ENCODE results near the gene CDKN2A. TPM values are rescaled to one million over a fixed set of nuclear protein-coding genes. Genes with fewer than 3 reads are reported as not detected.

The CDKN2A gene
- 4.2 and 6.3 TPM in 2 replicates for total RNA-seq

- peak in 1 of 2 donors; percentile 70 for DNase-seq (ENCODE audit: low read depth in 2 of 2)
These were observed at the start of gene CDKN2A for GRCh38 chr9:21993893-21994555. Gene CDKN2A, minus strand, starts transcription at chr9:21994392.

DNA sequence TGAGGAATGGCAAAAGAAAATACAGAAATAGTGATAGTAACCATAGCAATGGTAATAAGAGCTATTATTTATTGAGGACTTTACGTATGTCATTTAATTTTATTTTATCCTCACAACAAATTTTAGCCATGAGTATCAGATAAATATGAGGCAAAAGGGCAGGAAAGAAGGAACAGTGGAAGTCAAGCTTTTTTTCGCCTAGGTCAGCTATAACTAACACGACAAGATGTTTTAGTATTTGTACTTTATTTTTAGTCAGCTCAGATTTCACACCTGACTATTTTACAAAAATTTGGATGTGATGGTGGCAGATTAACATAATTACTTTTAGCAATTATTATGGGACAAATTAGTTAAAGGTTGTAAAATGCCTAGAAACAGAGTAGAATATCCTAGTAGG lies 49.7 kb upstream of the CDKN2A start:
- no peak for DNase-seq (ENCODE audit: low read depth in 2 of 2)

- no peak for DNase-seq (ENCODE audit: low read depth in 2 of 2)
These were observed 47.6 kb upstream of the CDKN2A start for GRCh38 chr9:22041775-22042174.

GRCh38 chr9:22041344-22041743 lies 47.2 kb upstream of the CDKN2A start:
- DNase-seq (ENCODE audit: low read depth in 2 of 2) = no peak

GRCh38 chr9:22040760-22041159 lies 46.6 kb upstream of the CDKN2A start:
- DNase-seq (ENCODE audit: low read depth in 2 of 2) = no peak

DNA sequence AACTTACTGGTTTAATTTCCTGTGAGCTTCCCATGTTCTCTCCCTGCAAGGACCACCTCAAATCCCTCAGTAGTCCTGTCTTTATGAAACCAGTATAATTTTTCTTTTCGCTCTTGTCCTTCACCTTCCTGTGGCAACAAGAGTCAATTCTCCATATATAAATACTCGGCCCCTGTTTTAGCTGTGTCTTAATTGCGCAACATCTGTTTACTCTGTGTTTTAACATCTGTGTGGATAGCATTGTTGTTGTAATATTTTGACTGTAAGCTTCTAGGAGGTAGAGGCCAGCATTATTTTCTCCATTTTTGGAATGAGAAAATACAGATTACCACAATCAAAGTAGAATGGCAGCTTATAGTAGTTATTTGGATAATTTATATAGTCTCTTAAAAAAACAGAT lies 45.1 kb upstream of the CDKN2A start:
- no peak for DNase-seq (ENCODE audit: low read depth in 2 of 2)

GRCh38 chr9:22037954-22038690 lies 43.9 kb upstream of the CDKN2A start:
- DNase-seq (ENCODE audit: low read depth in 2 of 2) = peak; percentile 29 to 56

GRCh38 chr9:22036866-22037626 lies 42.9 kb upstream of the CDKN2A start:
- no peak for DNase-seq (ENCODE audit: low read depth in 2 of 2)

DNA sequence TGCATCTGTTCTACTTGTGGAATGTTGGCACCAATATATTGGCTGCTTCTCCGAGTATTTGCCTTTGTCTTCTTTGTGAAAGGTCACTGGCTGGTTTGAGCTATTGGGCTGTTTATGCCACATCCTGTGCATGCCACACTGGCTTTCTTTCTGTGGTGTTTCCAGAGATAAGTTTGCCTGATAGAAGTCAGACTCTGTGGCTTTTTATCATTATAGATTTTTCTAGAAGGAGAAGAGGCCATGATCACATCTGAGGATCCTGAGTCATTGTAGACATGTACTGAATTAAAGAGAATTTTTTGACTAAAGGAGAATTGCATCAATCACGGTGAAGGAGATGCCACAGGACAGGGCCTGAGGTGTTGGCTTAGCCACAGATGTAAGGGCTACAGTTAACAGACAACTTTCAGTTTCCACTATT lies 41.4 kb upstream of the CDKN2A start:
- DNase-seq (ENCODE audit: low read depth in 2 of 2) = no peak

- no peak for DNase-seq (ENCODE audit: low read depth in 2 of 2)
These were observed 38.9 kb upstream of the CDKN2A start for GRCh38 chr9:22033012-22033630.

DNA sequence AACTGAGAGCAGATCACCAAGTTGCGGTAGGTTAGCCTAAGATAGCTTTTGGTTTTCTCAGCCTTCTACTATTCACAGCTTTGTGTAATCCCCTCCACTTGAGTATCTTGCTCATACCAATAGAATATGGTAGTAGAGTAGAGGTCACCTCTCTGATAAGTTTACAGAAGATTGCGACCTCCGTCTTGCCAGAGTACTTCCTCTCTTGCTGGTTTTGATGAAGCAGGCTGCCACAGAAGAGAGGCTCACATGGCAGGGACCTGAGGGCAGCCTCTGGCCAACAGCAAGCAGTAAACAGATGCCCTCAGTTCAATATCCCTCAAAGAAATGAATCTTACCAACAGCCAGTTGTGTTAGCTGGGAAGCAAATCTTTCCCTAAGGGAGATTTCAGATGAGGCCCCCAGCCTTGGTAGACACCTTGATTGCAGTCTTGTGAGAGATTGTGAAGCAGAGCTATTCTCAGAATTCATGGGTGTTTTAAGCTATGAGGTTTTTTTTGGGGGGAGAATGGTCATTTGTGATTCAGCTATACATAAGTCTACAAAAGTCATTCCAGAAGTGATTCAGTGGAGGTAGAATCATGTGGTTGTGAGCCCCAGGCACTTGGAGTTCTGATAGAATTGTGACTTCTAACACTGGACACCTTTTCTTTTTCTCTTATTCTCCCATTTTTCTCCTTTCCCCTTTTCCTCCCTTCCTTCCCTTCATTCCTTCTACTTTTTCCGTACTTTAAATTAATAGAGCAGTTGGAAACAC lies 37.6 kb upstream of the CDKN2A start:
- DNase-seq (ENCODE audit: low read depth in 2 of 2) = no peak

DNA sequence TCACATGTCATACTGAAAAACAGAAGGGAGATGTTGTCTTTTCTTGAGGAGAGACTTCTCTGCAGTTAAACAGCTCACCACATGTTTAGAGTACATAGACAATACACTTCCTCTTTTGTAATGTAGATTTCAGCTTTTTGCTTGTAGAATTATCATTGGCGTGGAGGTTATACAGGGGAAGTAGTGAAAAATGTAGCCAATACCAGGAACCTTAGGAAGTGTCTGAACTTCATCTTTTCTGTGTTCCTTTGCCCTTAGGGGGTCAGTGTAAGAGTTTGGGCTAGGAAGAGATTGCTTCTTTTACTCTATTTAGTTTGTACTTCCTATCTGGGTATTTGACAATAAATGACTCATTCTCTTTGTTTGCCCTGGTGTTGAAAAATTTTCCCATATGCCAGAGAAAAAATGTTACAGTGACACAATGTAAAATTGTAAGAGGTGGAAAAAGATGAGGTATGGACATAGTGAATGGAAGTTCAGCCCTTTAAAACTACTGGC lies 36.0 kb upstream of the CDKN2A start:
- DNase-seq (ENCODE audit: low read depth in 2 of 2) = peak; percentile 74 to 78

DNA sequence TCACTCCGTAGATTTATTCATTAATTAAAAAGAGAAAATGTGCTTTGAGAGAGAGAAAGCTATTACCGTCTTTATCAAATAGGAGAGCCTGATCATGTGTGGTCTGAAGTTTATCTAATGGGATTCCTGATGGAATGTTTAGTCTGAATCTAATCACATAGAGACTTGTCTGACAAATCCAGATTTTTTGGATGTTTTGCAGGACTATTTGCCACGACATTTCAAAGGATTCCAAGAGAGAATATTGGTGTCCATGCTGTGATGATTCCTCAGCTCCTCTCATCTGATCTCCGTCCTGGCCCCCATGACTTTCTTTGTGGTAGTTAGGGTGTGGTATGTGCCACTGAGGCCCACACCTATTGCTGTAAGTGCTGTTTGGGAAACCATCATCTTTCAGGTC lies 35.0 kb upstream of the CDKN2A start:
- no peak for DNase-seq (ENCODE audit: low read depth in 2 of 2)

GRCh38 chr9:22028394-22028793 lies 34.2 kb upstream of the CDKN2A start:
- DNase-seq (ENCODE audit: low read depth in 2 of 2) = no peak

GRCh38 chr9:22026696-22027095 lies 32.5 kb upstream of the CDKN2A start:
- DNase-seq (ENCODE audit: low read depth in 2 of 2) = no peak

DNA sequence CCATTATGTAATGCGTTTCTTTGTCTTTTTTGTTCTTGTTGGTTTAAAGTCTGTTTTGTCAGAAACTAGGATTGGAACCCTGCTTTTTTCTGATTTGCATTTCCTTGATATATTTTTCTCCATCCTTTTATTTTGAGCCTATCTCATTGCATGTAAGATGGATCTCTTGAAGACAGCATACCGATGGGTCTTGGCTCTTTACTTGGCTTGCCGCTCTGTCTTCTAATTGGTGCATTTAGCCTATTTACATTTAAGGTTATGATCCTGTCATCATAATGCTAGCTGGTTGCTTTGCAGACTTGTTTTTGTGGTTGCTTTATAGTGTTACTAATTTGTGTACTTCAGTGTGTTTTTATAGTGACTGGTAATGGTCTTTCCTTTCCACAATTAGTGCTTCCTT lies 28.2 kb upstream of the CDKN2A start:
- no peak for DNase-seq (ENCODE audit: low read depth in 2 of 2)

GRCh38 chr9:22010866-22011625 lies 16.9 kb upstream of the CDKN2A start:
- DNase-seq (ENCODE audit: low read depth in 2 of 2) = peak in 1 of 2 donors; percentile 64

DNA sequence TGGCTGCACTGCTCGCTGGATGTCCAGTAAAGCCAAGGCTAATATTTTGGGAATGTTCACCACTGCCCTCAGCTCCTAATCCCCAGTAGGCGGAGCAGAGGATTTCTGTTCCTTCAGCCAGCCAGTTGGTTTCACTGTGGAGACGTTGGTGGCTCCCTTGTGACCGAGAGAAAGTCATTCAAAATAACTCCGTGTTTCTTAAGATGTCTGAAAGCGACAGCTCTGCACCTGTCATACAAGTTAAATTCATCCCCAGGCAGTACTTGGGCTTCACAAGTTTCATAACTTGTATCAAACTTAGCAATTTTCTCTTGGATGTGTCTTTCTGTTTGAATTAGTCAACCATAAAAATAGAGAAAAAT lies 15.3 kb upstream of the CDKN2A start:
- no peak for DNase-seq (ENCODE audit: low read depth in 2 of 2)

DNA sequence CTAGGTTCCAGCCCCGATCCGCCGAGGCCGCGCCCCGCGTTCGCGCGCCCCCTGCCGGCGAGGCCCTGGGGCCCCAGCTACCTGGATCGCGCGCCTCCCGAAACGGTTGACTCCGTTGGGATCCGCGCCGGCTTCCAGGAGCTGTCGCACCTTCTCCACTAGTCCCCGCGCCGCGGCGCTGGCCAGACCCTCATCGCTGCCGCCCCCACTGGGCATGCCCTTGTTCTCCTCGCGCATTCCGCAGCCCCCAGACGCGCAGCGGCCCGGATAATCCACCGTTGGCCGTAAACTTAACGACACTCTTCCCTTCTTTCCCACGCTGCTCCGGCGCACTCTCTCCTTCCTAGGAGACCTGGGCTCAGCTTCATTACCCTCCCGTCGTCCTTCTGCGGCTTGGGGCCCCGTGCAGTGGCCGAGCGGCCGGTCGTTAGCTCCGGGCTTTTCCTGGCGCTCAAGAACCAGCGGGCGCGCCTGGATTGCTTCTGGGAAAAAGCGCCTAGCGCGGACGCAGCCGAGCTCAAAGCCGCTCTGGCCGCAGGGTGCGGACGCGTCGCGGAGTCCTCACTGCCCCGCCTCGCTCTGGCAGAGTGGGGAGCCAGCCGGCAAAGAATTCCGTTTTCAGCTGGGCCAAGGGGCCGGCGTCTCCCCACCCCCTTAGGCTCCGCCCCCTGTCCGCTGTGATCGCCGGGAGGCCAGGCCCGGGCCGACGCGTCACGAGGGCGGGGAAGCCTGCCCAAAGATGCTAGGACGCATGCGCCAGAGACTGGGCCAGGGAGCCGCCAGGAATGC lies 14.7 kb upstream of the CDKN2A start, which contains the start of gene CDKN2B:
CDKN2B (minus strand) TSS at position 589 of the 789 bp plus-strand sequence; CDS start at position 237, 352 bp downstream.
- peak; percentile 86 to 96 for DNase-seq (ENCODE audit: low read depth in 2 of 2)

DNA sequence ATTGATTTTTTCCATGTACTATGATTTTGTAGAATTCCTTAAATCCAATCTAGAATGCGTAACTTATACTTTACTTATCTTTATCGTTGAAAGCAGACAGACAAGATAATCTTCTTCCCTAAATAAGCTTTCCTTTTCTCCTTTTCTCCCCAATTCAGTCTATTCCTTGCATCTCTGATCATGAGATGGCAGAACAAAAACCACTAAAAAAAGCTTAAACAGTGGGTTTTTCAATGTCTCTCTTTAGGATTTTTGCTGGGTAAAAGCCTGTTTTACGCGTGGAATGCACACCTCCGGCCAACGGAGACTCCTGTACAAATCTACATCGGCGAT lies 14.2 kb upstream of the CDKN2A start:
- no peak for DNase-seq (ENCODE audit: low read depth in 2 of 2)
